Lung (tissue), 12 donors: ENCODE results near the gene CES2. TPM values are rescaled to one million over a fixed set of nuclear protein-coding genes. Genes with fewer than 3 reads are reported as not detected.

Experiments used
- ATAC-seq: fragments of 200-7000 bp; cut with Tn5 transposase; one replicate; pipeline ENCODE4 v1.9.1; 2020; ENCODE audit warnings: moderate number of reproducible peaks; ENCODE audit not compliant: insufficient read depth, low FRiP score
- DNase-seq, 3 donors: peaks; one replicate each; pipeline ENCODE4 v3.0.0-alpha.2; 2013 to 2017
- H3K27ac ChIP-seq, 2 donors: one replicate each; pipeline ENCODE4 v1.5.1; 2013; ENCODE audit warnings: mild to moderate bottlenecking in 2 of 2, moderate library complexity in 2 of 2, control low read depth in 1 of 2, inconsistent platforms in 1 of 2, low read depth in 1 of 2, low read length in 1 of 2
- H3K27me3 ChIP-seq, 3 donors: one replicate each; pipeline ENCODE4 v1.5.1; 2013; ENCODE audit warnings: low read length in 2 of 3; ENCODE audit not compliant: control insufficient read depth in 3 of 3, insufficient read depth in 3 of 3
- H3K36me3 ChIP-seq, 4 donors: one replicate each; pipeline ENCODE4 v1.5.1; 2013; ENCODE audit warnings: low read length in 4 of 4, mild to moderate bottlenecking in 1 of 4, moderate library complexity in 1 of 4; ENCODE audit not compliant: control insufficient read depth in 4 of 4, insufficient read depth in 4 of 4
- H3K4me1 ChIP-seq, 5 donors: one replicate each; pipeline ENCODE4 v1.5.1; 2013; ENCODE audit warnings: low read length in 5 of 5, mild to moderate bottlenecking in 2 of 5, moderate library complexity in 1 of 5; ENCODE audit not compliant: control insufficient read depth in 5 of 5, insufficient read depth in 5 of 5
- H3K4me3 ChIP-seq: one replicate; pipeline ENCODE4 v1.5.1; 2013; ENCODE audit warnings: mild to moderate bottlenecking, control low read depth, moderate library complexity
- H3K9ac ChIP-seq, 2 donors: one replicate each; pipeline ENCODE4 v1.5.1; 2013; ENCODE audit warnings: low read length in 2 of 2, control low read depth in 1 of 2; ENCODE audit not compliant: insufficient read depth in 1 of 2
- H3K9me3 ChIP-seq, 4 donors: one replicate each; pipeline ENCODE4 v1.5.1; 2013; ENCODE audit warnings: low read length in 3 of 4, mild to moderate bottlenecking in 1 of 4, moderate library complexity in 1 of 4; ENCODE audit not compliant: control insufficient read depth in 4 of 4, insufficient read depth in 3 of 4
- CTCF ChIP-seq: IDR thresholded peaks from 2 replicates; pipeline ENCODE4 v1.5.1; 2012; ENCODE audit warnings: mild to moderate bottlenecking; ENCODE audit errors: control extremely low read depth, extremely low read depth
- WGBS, 2 donors: extraction: QIAGEN DNeasy Blood & Tissue Kit; methylation state at CpG; one replicate each; pipeline ENCODE4 v1.1.7; 2013; 5-methylcytosine and 5-hydroxymethylcytosine counted together
- polyA plus RNA-seq, 2 donors: library from polyadenylated mRNA; stranded (reverse); fragments of 200-250 nt; gene quantifications; one replicate each; pipeline ENCODE4 v1.2.1, GENCODE V29; 2013
- total RNA-seq, 2 donors: library from RNA; depleted of rRNA in 1 of 2; stranded (reverse); fragments of >200 nt in 1 of 2; gene quantifications; one replicate each; pipeline ENCODE4 v1.2.1, GENCODE V29; 2014 to 2021
- donor health status: control.
- donor health status: control.
- donor health status: Bipolar disorder and iron deficiency.
- donor health status: healthy.
- donor health status: DM: yes; HTN: yes; CAD: no.

Gene CES2
- total and polyA plus RNA-seq, 4 donors: 24.6 to 51.0 (median 26.2) TPM

GRCh38 chr16:66976746-66977145, 41.4 kb downstream of the CES2 start:
- no peaks in the 10 kb centered on the region for H3K9me3 ChIP-seq
- TF ChIP-seq CTCF: no peak
- no peak for DNase-seq
- H3K36me3 ChIP-seq: no peaks in the 10 kb centered on the region
- 48 to 56% methylated on average over 13 of the region's 13 CpGs for WGBS, 2 donors
- ATAC-seq: no peak
- peaks cover 0 to 5% (median 0%) of the 10 kb centered on the region in 5 donors for H3K4me1 ChIP-seq
- no peak overlapping the region for H3K27ac ChIP-seq
- H3K27me3 ChIP-seq: no peaks in the 10 kb centered on the region
- no peak overlapping the region for H3K9ac ChIP-seq
- no peak overlapping the region for H3K4me3 ChIP-seq

- Histone ChIP-seq H3K9me3 (no peaks in the 10 kb centered on the region), H3K27me3 (no peaks in the 10 kb centered on the region), H3K9ac (no peak overlapping the region), H3K36me3 (no peaks in the 10 kb centered on the region), H3K27ac (no peak overlapping the region), H3K4me1 (peaks cover 0 to 5% (median 0%) of the 10 kb centered on the region in 5 donors), H3K4me3 (no peak overlapping the region)
- 28 to 31% methylated on average over 15 of the region's 15 CpGs for WGBS, 2 donors
- peak; percentile 98 for TF ChIP-seq CTCF
- ATAC-seq (peak; percentile 80), DNase-seq (peak; percentile 76 to 85 (median 81))
These were observed 42.2 kb downstream of the CES2 start for GRCh38 chr16:66977341-66978113.

- H3K9ac ChIP-seq: no peak overlapping the region
- H3K27me3 ChIP-seq: no peaks in the 10 kb centered on the region
- H3K36me3 ChIP-seq: no peaks in the 10 kb centered on the region
- 55 to 66% methylated on average over 15 to 16 of the region's 16 CpGs for WGBS, 2 donors
- TF ChIP-seq CTCF: no peak
- ATAC-seq: peak; percentile 78
- peak overlapping the region in 1 of 2 donors; percentile 11 for H3K27ac ChIP-seq
- peaks cover 0 to 5% (median 0%) of the 10 kb centered on the region in 5 donors for H3K4me1 ChIP-seq
- no peak overlapping the region for H3K4me3 ChIP-seq
- no peaks in the 10 kb centered on the region for H3K9me3 ChIP-seq
- DNase-seq: no peak
These were observed 43.8 kb downstream of the CES2 start for GRCh38 chr16:66979011-66979717.
